GM18499 (cell line): ENCODE results near the gene STOX2.

Experiments
- ATAC-seq: cut with Tn5 transposase; IDR thresholded peaks from one replicate; pipeline ENCODE4 v1.9.1; 2021; ENCODE audit warnings: moderate number of reproducible peaks; ENCODE audit not compliant: insufficient read depth, unreplicated experiment

STOX2 gene

GRCh38 chr4:184061582-184061981 is 156.5 kb downstream of the STOX2 start:
- no peak for ATAC-seq

- ATAC-seq = no peak
These were observed 157.7 kb downstream of the STOX2 start for GRCh38 chr4:184062769-184063168.

GRCh38 chr4:184064877-184065276 is 159.8 kb downstream of the STOX2 start:
- ATAC-seq = no peak

- ATAC-seq = no peak
These were observed 161.6 kb downstream of the STOX2 start for GRCh38 chr4:184066584-184067300.

GRCh38 chr4:184067931-184068554 is 162.9 kb downstream of the STOX2 start:
- ATAC-seq = no peak
